Measurements from ENCODE around the gene CA10.

CA10 gene

GRCh38 chr17:51909971-51910370, 248.5 kb downstream of the CA10 start:
- H3K27ac ChIP-seq (ENCODE audit: low read depth, low read length), result no peak overlapping the region
- H3K27me3 ChIP-seq (ENCODE audit: control insufficient read depth, low read length), result no peaks in the 10 kb centered on the region
- no peaks in the 10 kb centered on the region for H4K20me1 ChIP-seq (ENCODE audit: control insufficient read depth, insufficient read depth, low read depth, low read length)
- H3K36me3 ChIP-seq (ENCODE audit: control insufficient read depth, low read length), result no peaks in the 10 kb centered on the region
- no peaks in the 10 kb centered on the region; the same call in 1 of the 2 replicates for H3K9me3 ChIP-seq (ENCODE audit: control insufficient read depth, insufficient read depth, low read length)
- no peaks in the 10 kb centered on the region for H3F3A ChIP-seq (ENCODE audit: control insufficient read depth, insufficient read depth)
- no peaks in the 10 kb centered on the region for H3K9me2 ChIP-seq (replicated peaks; ENCODE audit: control insufficient read depth, low read length)
- H3K4me1 ChIP-seq (ENCODE audit: control insufficient read depth, low read length), result no peaks in the 10 kb centered on the region
- H3K4me3 ChIP-seq (ENCODE audit: low read length), result no peak overlapping the region
- TF ChIP-seq EZH2phosphoT487 (IDR thresholded peaks at IDR 0.05; ENCODE audit: borderline replicate concordance, low read length), result no peak
- no peaks in the 10 kb centered on the region for H3K79me2 ChIP-seq (ENCODE audit: control insufficient read depth, low read length)
- H3K4me2 ChIP-seq (ENCODE audit: low read length), result no peak overlapping the region

GRCh38 chr17:51908841-51909537, 249.5 kb downstream of the CA10 start:
- H3K4me3 ChIP-seq (ENCODE audit: low read length), result no peak overlapping the region
- H3K9me3 ChIP-seq (ENCODE audit: control insufficient read depth, insufficient read depth, low read length), result no peaks in the 10 kb centered on the region; the same call in 1 of the 2 replicates
- H3K4me1 ChIP-seq (ENCODE audit: control insufficient read depth, low read length), result no peaks in the 10 kb centered on the region
- H3K4me2 ChIP-seq (ENCODE audit: low read length), result no peak overlapping the region
- H3K36me3 ChIP-seq (ENCODE audit: control insufficient read depth, low read length), result no peaks in the 10 kb centered on the region
- TF ChIP-seq, protein P1, sequence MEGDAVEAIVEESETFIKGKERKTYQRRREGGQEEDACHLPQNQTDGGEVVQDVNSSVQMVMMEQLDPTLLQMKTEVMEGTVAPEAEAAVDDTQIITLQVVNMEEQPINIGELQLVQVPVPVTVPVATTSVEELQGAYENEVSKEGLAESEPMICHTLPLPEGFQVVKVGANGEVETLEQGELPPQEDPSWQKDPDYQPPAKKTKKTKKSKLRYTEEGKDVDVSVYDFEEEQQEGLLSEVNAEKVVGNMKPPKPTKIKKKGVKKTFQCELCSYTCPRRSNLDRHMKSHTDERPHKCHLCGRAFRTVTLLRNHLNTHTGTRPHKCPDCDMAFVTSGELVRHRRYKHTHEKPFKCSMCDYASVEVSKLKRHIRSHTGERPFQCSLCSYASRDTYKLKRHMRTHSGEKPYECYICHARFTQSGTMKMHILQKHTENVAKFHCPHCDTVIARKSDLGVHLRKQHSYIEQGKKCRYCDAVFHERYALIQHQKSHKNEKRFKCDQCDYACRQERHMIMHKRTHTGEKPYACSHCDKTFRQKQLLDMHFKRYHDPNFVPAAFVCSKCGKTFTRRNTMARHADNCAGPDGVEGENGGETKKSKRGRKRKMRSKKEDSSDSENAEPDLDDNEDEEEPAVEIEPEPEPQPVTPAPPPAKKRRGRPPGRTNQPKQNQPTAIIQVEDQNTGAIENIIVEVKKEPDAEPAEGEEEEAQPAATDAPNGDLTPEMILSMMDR (IDR thresholded peaks at IDR 0.05; ENCODE audit: low read depth, low read length, poor library complexity, severe bottlenecking), result no peak
- TF ChIP-seq EZH2phosphoT487 (IDR thresholded peaks at IDR 0.05; ENCODE audit: borderline replicate concordance, low read length), result no peak
- no peaks in the 10 kb centered on the region for H3F3A ChIP-seq (ENCODE audit: control insufficient read depth, insufficient read depth)
- no peaks in the 10 kb centered on the region for H3K79me2 ChIP-seq (ENCODE audit: control insufficient read depth, low read length)
- no peaks in the 10 kb centered on the region for H3K9me2 ChIP-seq (replicated peaks; ENCODE audit: control insufficient read depth, low read length)
- no peaks in the 10 kb centered on the region for H3K27me3 ChIP-seq (ENCODE audit: control insufficient read depth, low read length)
- no peaks in the 10 kb centered on the region for H4K20me1 ChIP-seq (ENCODE audit: control insufficient read depth, insufficient read depth, low read depth, low read length)
- H3K27ac ChIP-seq (ENCODE audit: low read depth, low read length), result no peak overlapping the region

DNA sequence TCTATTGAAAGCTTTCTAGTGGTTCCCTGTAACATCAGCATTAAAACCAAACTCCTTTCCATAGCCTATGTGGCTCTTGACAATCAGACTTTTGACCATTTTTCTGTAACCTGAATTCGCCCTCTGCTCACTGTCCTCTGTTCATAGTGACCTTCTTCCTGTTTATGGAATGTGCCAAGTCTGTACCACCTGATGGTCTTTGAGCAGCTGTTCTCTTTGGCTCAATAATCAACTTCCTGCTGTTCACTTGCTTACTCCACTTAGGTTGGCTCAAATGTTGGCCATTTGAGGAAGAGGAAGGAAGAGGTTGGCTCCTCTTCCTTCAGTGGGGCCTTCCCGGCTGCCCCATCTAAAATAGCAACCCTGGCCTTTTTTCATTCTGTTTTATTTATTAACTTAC, 251.5 kb downstream of the CA10 start:
- Histone ChIP-seq H3K36me3 (ENCODE audit: control insufficient read depth, low read length) (no peaks in the 10 kb centered on the region), H3K4me3 (ENCODE audit: low read length) (no peak overlapping the region), H4K20me1 (ENCODE audit: control insufficient read depth, insufficient read depth, low read depth, low read length) (no peaks in the 10 kb centered on the region), H3K4me1 (ENCODE audit: control insufficient read depth, low read length) (no peaks in the 10 kb centered on the region), H3F3A (ENCODE audit: control insufficient read depth, insufficient read depth) (no peaks in the 10 kb centered on the region), H3K27me3 (ENCODE audit: control insufficient read depth, low read length) (no peaks in the 10 kb centered on the region), H3K9me2 (replicated peaks; ENCODE audit: control insufficient read depth, low read length) (no peaks in the 10 kb centered on the region), H3K9me3 (ENCODE audit: control insufficient read depth, insufficient read depth, low read length) (no peaks in the 10 kb centered on the region; the same call in 1 of the 2 replicates), H3K4me2 (ENCODE audit: low read length) (no peak overlapping the region), H3K27ac (ENCODE audit: low read depth, low read length) (no peak overlapping the region), H3K79me2 (ENCODE audit: control insufficient read depth, low read length) (no peaks in the 10 kb centered on the region)
- no peak for TF ChIP-seq EZH2phosphoT487 (IDR thresholded peaks at IDR 0.05; ENCODE audit: borderline replicate concordance, low read length)

DNA sequence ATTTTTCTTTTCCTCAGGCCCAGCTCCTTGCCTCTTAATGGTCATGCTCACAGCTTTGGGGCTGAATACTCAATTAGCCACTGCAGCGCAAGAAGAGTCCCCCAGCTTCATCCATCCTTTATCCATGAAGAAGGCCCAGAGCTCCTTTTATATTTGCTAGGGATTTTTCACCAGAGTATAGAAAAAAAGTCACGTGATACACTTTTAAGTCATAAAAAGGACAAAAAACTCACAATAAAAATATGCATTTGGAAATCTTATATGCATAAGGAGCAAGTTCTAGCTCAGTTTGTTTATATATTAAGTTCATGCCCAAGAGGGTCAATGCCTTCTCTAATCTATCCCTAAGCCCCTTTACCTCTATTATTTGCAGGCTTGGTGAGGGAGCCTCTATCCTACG, 254.1 kb downstream of the CA10 start:
- Histone ChIP-seq H3K9me3 (ENCODE audit: control insufficient read depth, insufficient read depth, low read length) (no peaks in the 10 kb centered on the region), H3K4me3 (ENCODE audit: low read length) (no peak overlapping the region), H3K27me3 (ENCODE audit: control insufficient read depth, low read length) (no peaks in the 10 kb centered on the region), H3K4me1 (ENCODE audit: control insufficient read depth, low read length) (no peaks in the 10 kb centered on the region), H3K9me2 (replicated peaks; ENCODE audit: control insufficient read depth, low read length) (no peaks in the 10 kb centered on the region), H3K36me3 (ENCODE audit: control insufficient read depth, low read length) (no peaks in the 10 kb centered on the region), H4K20me1 (ENCODE audit: control insufficient read depth, insufficient read depth, low read depth, low read length) (no peaks in the 10 kb centered on the region), H3K4me2 (ENCODE audit: low read length) (no peak overlapping the region), H3K27ac (ENCODE audit: low read depth, low read length) (no peak overlapping the region), H3F3A (ENCODE audit: control insufficient read depth, insufficient read depth) (no peaks in the 10 kb centered on the region), H3K79me2 (ENCODE audit: control insufficient read depth, low read length) (no peaks in the 10 kb centered on the region)
- TF ChIP-seq, protein P1 (IDR thresholded peaks at IDR 0.05; ENCODE audit: low read depth, low read length, poor library complexity, severe bottlenecking), result no peak
- TF ChIP-seq EZH2phosphoT487 (IDR thresholded peaks at IDR 0.05; ENCODE audit: borderline replicate concordance, low read length), result no peak

All from DOHH2 (cell line).